Ovary (tissue), 3 donors: ENCODE results near the gene DCLK3.

Experiments used
- EP300 ChIP-seq: sonication (generic); formaldehyde crosslinking; IDR thresholded peaks from one replicate; pipeline ENCODE4 v1.6.1; 2017; ENCODE audit warnings: antibody characterized with exemption
- TF ChIP-seq, protein P1 (sequence below), 3 donors: fragments of 450-650 bp in 2 of 3; fragments of 200-600 bp in 1 of 3; IDR thresholded peaks; one replicate each; pipeline versions ENCODE4 v1.5.1 to v1.8.0; 2016 to 2022; ENCODE audit warnings: antibody characterized with exemption in 3 of 3, mild to moderate bottlenecking in 1 of 3
- donor health status: DM: no; HTN: no; CAD: no.

DNA sequence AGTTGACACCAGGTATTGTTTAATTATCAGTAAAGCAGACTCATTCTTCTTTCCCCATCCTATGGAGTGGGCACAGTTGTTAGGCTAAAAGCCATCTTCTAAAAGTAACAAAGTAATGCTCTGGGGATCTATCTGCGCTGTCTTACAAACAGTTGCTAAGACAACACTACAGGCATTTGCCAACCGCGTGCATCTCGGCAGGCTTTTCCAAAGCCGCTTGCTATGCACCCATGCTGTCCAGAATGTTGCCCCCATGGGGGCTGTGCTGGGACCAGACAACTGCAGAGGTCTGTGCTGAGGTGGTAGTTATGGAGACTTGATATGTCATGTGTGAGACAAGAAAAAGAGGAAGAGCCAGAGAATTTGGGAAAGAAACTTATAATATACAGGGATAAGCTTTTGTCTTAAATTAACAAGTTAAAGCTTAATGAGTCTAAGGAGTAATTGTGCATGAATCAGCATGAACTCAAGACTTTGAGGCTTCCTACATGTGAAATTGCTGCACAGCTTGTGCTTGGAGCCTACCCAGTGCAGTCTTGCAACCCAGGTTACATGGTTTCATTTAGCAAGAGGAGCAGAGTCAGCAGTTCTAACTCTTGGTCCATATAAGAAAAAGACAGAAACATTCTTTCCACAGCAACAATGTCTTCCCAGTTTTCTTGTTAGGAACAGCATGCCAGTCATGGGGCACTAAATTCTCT lies 38.9 kb upstream of the DCLK3 start:
- TF ChIP-seq, protein P1, sequence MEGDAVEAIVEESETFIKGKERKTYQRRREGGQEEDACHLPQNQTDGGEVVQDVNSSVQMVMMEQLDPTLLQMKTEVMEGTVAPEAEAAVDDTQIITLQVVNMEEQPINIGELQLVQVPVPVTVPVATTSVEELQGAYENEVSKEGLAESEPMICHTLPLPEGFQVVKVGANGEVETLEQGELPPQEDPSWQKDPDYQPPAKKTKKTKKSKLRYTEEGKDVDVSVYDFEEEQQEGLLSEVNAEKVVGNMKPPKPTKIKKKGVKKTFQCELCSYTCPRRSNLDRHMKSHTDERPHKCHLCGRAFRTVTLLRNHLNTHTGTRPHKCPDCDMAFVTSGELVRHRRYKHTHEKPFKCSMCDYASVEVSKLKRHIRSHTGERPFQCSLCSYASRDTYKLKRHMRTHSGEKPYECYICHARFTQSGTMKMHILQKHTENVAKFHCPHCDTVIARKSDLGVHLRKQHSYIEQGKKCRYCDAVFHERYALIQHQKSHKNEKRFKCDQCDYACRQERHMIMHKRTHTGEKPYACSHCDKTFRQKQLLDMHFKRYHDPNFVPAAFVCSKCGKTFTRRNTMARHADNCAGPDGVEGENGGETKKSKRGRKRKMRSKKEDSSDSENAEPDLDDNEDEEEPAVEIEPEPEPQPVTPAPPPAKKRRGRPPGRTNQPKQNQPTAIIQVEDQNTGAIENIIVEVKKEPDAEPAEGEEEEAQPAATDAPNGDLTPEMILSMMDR (IDR thresholded peaks at IDR 0.05): no peak
- TF ChIP-seq EP300: no peak
